ENCODE measurements around the gene KEAP1. TPM values are rescaled to one million over a fixed set of nuclear protein-coding genes. Genes with fewer than 3 reads are reported as not detected.
"Not testable (repeated sequence)": the region's sequence is repeated elsewhere in the genome, so short reads cannot be mapped to it uniquely, and the experiment has no call there.

The KEAP1 gene
- total RNA-seq, 1 experiment from 2014 or later: 46.1 TPM

- DNase-seq (ENCODE audit: low read depth): no peak
Measured at GRCh38 chr19:10499550-10500246, 3.5 kb downstream of the KEAP1 start.

GRCh38 chr19:10497371-10497770 is 5.8 kb downstream of the KEAP1 start:
- no peak for DNase-seq (ENCODE audit: low read depth)

DNA sequence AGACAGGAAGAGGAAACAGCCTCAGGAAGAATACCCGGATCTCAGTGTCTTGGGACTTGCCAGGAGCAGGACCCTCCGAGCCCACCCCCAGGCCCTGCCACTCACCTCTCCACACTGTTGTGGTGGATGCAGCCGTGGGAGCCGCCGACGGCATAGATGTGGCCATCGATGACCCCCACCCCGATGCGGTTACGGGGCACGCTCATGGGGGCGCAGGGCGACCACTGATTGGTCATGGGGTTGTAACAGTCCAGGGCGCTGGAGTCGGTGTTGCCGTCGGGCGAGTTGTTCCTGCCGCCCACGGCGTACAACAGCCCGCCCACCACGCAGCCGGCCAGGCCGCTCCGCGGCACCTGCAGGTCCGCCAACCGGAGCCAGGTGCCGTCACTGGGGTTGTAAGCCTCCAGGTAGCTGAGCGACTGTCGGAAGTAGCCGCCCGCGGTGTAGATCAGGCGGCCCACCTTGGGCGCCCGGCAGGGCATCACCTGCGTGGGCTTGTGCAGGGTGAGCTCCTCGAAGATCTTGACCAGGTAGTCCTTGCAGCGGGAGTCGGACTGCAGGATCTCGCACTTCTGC is 11.6 kb downstream of the KEAP1 start:
- DNase-seq (ENCODE audit: low read depth): no peak

GRCh38 chr19:10486551-10486950 is 16.6 kb downstream of the KEAP1 start:
- DNase-seq (ENCODE audit: low read depth): no peak

- DNase-seq (ENCODE audit: low read depth): peak; percentile 89
Measured at GRCh38 chr19:10478903-10479384, 24.2 kb downstream of the KEAP1 start.

- DNase-seq (ENCODE audit: low read depth): no peak
Measured at GRCh38 chr19:10478476-10478875, 24.7 kb downstream of the KEAP1 start.

GRCh38 chr19:10474962-10475451 is 28.1 kb downstream of the KEAP1 start:
- no peak for DNase-seq (ENCODE audit: low read depth)

GRCh38 chr19:10473192-10473591 is 30.0 kb downstream of the KEAP1 start:
- no peak for DNase-seq (ENCODE audit: low read depth)

DNA sequence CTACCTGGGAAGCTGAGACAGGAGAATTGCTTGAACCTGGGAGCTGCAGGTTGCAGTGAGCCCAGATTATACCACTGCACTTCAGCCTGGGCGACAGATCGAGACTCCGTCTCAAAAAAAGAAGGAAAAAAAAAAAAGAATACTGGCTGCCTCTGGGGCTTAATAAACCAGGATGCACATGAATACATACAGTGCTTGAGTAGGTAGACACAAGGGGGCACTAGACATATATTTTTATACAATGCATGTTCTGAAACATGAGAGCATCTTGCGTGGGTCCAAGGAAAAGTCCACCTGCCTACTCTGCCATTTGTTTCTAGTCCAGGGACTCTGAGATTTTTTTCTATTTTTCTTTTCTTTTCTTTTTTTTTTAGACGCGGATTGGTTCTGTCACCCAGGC is 31.2 kb downstream of the KEAP1 start:
- peak; percentile 54 for DNase-seq (ENCODE audit: low read depth)

DNA sequence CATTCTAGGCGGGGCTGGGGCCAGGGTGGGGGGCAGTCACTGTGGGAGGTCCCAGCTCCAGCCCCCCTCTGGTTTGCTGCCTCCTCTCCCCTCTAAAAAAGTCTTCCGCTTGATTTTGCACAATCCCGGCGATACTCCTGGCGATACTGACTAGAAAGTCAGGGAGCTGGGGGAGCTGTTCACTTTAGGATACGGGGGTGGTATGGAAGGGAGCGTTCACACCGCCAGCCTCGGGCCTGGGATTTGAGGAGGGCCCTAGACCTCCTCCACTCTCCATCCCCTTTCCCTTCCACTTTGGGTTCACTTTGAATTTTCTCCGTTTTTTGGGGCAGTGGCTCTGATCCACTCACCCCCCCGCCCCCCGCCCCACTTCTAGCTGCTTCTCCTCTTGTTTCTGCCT is 35.0 kb downstream of the KEAP1 start:
- no peak for DNase-seq (ENCODE audit: low read depth)

- no peak for DNase-seq (ENCODE audit: low read depth)
Measured at GRCh38 chr19:10467104-10467706, 36.0 kb downstream of the KEAP1 start.

GRCh38 chr19:10464456-10464855 is 38.7 kb downstream of the KEAP1 start:
- DNase-seq (ENCODE audit: low read depth): no peak

- no peak for DNase-seq (ENCODE audit: low read depth)
Measured at GRCh38 chr19:10462557-10462956, 40.6 kb downstream of the KEAP1 start.

GRCh38 chr19:10462042-10462441 is 41.1 kb downstream of the KEAP1 start:
- DNase-seq (ENCODE audit: low read depth): not testable (repeated sequence)

DNA sequence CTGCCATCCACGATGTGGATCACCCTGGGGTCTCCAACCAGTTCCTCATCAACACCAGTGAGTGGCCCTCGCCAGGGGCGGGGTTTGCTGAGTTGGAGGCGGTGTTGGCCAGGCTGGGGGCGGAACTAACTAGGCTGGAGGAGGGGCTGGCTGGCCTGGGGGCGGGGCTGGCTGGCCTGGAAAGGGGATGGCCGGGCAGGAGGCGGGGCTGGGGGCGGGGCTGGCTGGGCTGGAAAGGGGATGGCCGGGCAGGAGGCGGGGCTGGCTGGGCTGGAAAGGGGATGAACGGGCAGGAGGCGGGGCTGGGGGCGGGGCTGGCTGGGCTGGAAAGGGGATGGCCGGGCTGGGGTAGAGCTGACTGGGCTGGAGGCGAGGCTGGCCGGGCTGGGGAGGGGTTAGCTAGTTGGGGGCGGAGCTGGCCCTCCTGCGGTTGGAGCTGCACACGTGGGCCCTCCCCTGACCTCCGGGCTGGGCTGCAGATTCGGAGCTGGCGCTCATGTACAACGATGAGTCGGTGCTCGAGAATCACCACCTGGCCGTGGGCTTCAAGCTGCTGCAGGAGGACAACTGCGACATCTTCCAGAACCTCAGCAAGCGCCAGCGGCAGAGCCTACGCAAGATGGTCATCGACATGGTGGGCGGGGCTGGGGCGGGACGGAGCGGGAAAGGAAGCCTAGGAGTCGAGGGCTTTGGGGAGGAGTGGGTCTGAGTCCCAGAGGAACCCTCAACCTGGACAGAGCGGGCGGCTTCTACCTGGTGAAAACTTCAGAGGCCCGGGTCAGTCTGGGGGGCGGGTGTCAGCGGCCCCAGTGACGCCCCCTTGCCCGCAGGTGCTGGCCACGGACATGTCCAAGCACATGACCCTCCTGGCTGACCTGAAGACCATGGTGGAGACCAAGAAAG is 41.9 kb downstream of the KEAP1 start:
- DNase-seq (ENCODE audit: low read depth): peak; percentile 91

GRCh38 chr19:10460714-10461046 is 42.5 kb downstream of the KEAP1 start:
- DNase-seq (ENCODE audit: low read depth): no peak

GRCh38 chr19:10458733-10459132 is 44.4 kb downstream of the KEAP1 start:
- DNase-seq (ENCODE audit: low read depth): not testable (repeated sequence)

GRCh38 chr19:10454267-10454666 is 48.9 kb downstream of the KEAP1 start:
- DNase-seq (ENCODE audit: low read depth): no peak

DNA sequence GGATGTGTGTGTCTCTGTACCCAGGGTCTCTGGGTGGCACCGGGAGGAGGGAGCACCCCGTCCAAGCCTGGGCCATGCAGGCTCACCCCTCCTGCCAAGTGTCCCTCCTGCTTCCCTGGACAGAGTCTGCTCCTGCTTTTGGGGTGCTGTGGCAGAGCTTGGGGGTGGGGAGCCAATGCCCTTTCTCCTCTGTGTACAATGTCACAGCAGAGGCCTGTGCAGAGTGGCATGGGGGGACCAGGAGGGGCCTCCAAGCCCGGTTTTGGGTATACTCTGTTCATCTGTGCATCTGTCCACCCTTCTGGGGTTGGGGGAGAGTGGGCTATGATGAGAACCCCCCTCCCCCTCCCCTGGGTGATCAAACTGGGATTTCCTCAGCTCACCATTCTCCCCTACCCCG is 49.3 kb downstream of the KEAP1 start:
- no peak for DNase-seq (ENCODE audit: low read depth)

- no peak for DNase-seq (ENCODE audit: low read depth)
Measured at GRCh38 chr19:10452726-10453618, 50.2 kb downstream of the KEAP1 start.

All from RPMI7951 (cell line).